IPS-15b (cell line): Measurements from ENCODE around the gene MBD1.
"Not testable (repeated sequence)": the region's sequence is repeated elsewhere in the genome, so short reads cannot be mapped to it uniquely, and the experiment has no call there.

Source experiments
- H3K27me3 ChIP-seq: one replicate; pipeline ENCODE4 v1.6.1; 2013; ENCODE audit warnings: low read length; ENCODE audit not compliant: control insufficient read depth, insufficient read depth
- H3K36me3 ChIP-seq: one replicate; pipeline ENCODE4 v1.6.1; 2013; ENCODE audit warnings: low read length; ENCODE audit not compliant: control insufficient read depth, insufficient read depth
- H3K4me1 ChIP-seq: one replicate; pipeline ENCODE4 v1.6.1; 2013; ENCODE audit warnings: mild to moderate bottlenecking, low read length; ENCODE audit not compliant: control insufficient read depth, insufficient read depth
- H3K4me3 ChIP-seq: one replicate; pipeline ENCODE4 v1.5.1; 2013; ENCODE audit warnings: low read depth, low read length
- H3K9ac ChIP-seq: one replicate; pipeline ENCODE4 v1.6.1; 2013; ENCODE audit warnings: low read depth, mild to moderate bottlenecking, low read length
- H3K9me3 ChIP-seq: one replicate; pipeline ENCODE4 v1.6.1; 2013; ENCODE audit warnings: mild to moderate bottlenecking, low read length; ENCODE audit not compliant: control insufficient read depth, insufficient read depth

MBD1 gene

GRCh38 chr18:50308851-50309250, 27.5 kb upstream of the MBD1 start:
- H3K27me3 ChIP-seq: peaks cover 36% of the 10 kb centered on the region
- H3K9ac ChIP-seq, H3K9me3 ChIP-seq, H3K4me1 ChIP-seq, H3K4me3 ChIP-seq, H3K36me3 ChIP-seq: not testable (repeated sequence)

DNA sequence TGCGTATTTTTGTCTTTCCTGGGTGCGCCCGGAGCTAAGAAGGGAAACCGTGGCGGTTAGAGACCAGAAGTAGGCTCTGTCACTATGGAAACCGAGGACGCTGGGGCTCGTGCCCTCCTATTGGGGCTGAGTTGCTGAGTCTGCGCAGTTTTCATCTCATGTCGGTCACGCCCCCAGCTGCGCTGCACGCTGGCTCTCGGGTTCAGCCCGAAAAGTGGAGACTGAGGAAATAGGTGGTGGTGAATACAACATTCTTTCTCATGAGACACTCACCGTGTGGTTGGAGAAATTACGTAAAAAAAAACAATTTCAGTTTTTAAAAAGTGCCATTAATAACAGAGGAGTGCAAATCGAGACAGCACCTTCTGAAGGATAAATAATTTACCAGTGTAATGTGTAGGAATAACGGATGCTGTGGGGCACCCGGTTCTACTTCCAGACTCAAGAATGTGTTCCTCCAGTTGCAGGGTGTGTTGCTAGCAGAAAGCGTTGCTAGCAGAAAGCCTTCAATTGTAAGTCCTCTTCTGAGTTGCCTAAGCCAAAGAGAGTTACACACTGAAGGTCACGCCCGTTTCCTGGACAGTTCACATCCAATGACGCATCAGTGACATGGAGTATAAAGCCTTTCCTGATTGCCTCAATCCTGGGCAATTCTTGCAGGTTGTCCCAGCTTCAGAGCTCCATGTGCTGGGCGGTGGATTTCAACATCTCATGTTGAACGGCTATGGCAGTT, 26.6 kb upstream of the MBD1 start:
- Histone ChIP-seq H3K4me1 (peaks cover 7% of the 10 kb centered on the region), H3K27me3 (peaks cover 37% of the 10 kb centered on the region), H3K36me3 (no peaks in the 10 kb centered on the region), H3K4me3 (peak overlapping the region; percentile 63), H3K9ac (no peak overlapping the region), H3K9me3 (no peaks in the 10 kb centered on the region)

GRCh38 chr18:50307400-50307737, 26.0 kb upstream of the MBD1 start:
- H3K27me3 ChIP-seq: peaks cover 39% of the 10 kb centered on the region
- H3K4me3 ChIP-seq: peak overlapping the region; percentile 63
- H3K9ac ChIP-seq: no peak overlapping the region
- no peaks in the 10 kb centered on the region for H3K9me3 ChIP-seq
- H3K4me1 ChIP-seq: peaks cover 7% of the 10 kb centered on the region
- no peaks in the 10 kb centered on the region for H3K36me3 ChIP-seq

DNA sequence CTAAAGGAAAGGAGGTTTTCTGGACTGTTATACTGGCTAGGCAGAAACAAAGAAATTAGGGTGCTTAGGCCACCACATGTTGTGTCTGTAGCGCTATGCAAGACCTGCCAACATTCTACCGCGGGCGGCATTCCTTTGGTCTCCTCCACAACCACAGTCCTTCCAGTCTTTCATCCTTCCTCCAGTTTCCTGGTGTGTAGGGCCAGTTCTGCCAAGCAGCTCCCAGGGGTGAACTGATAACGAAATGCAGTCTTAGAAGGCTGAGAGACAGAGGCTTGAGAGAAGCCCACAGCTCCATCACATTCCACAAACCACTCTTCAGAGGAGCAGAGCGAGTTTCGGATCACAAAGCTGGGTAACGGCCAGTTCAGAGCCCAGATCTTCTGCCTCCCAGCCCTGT, 25.6 kb upstream of the MBD1 start:
- Histone ChIP-seq H3K9ac (no peak overlapping the region), H3K4me1 (peaks cover 7% of the 10 kb centered on the region), H3K36me3 (no peaks in the 10 kb centered on the region), H3K4me3 (peak overlapping the region; percentile 63), H3K27me3 (peaks cover 41% of the 10 kb centered on the region), H3K9me3 (no peaks in the 10 kb centered on the region)

- no peaks in the 10 kb centered on the region for H3K36me3 ChIP-seq
- H3K27me3 ChIP-seq: peaks cover 32% of the 10 kb centered on the region
- no peaks in the 10 kb centered on the region for H3K4me1 ChIP-seq
- H3K9ac ChIP-seq: no peak overlapping the region
- no peaks in the 10 kb centered on the region for H3K9me3 ChIP-seq
- H3K4me3 ChIP-seq: no peak overlapping the region
Observed at GRCh38 chr18:50301074-50301473, 19.8 kb upstream of the MBD1 start.

DNA sequence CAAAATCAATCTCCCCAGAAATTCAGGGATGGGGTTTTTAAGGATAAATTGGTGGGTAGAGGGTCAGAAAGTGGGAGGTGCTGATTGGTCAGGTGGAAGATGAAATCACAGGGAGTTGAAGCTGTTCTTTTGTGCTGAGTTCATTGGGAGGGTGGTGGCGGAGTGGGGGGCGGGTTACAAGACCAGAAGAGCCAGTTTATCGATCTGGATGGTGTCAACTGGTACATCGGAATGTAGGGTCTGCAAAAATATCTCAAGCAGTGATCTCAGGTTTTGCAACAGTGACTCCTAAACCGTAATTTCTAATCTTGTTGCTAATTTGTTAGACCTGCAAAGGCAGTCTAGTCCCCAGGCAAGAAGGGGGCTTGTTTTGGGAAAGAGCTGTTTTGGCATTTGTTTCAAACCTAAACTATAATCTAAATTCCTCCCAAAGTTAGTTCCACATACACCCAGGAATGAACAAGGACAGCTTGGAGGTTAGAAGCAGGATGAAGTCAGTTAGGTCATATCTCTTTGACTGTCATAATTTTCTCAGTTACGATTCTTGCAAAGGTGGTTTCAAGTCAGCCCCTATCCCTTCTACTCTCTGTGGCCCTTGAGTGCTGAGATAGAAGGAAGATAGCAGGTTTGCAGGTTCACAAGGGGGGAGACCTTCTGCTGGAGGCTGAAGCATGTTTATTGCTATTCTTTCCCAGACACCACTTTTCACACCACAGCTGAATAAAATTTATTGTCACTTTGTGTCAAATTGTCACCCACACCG, 18.5 kb upstream of the MBD1 start:
- Histone ChIP-seq H3K9ac (no peak overlapping the region), H3K4me3 (no peak overlapping the region), H3K27me3 (peaks cover 41% of the 10 kb centered on the region), H3K9me3 (no peaks in the 10 kb centered on the region), H3K4me1 (no peaks in the 10 kb centered on the region), H3K36me3 (no peaks in the 10 kb centered on the region)

GRCh38 chr18:50298443-50299284, 17.3 kb upstream of the MBD1 start:
- peak overlapping the region; percentile 69 for H3K4me3 ChIP-seq
- H3K9ac ChIP-seq: no peak overlapping the region
- H3K4me1 ChIP-seq: no peaks in the 10 kb centered on the region
- H3K9me3 ChIP-seq: no peaks in the 10 kb centered on the region
- no peaks in the 10 kb centered on the region for H3K36me3 ChIP-seq
- H3K27me3 ChIP-seq: peaks cover 41% of the 10 kb centered on the region

DNA sequence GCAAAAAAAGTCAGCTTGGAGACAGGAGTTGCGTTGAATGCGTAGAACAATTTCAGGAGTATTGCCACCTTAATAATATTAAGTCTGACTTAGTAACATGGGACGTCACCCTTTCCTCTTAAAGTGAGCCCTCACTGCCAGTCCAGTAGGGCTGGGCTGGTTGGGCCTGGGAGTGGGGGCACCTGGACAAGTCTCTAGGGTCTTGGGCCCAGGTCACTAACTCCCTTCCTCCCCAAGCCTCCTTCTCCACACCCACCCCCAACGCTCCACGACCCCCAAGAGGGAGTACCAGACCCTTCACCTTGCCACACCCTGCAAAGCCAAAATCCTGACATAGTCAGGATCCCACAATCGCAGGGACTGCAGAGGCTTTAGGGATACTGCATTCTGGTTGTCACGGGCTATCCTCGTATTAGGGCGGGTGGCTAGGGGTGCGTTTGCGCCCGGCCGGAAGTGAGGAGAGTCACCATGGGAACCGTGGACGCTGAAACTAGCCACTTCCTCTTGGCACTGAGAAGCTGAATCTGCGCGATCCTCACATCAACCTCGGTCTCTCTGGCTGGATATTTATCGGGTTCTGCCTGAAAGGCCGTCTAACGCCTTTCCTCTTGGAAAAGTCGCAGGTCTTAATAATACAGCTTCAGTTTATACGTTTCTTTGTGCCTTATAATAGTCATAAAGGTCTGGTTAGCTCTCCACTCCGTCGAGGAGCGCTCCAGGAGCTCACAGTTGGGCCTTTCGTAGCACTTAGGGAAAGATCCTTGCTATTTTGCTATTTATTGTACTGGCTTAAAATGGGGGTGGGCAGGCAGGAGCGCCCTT, 16.5 kb upstream of the MBD1 start:
- H3K27me3 ChIP-seq: peaks cover 40% of the 10 kb centered on the region
- peak overlapping the region; percentile 69 for H3K4me3 ChIP-seq
- H3K9ac ChIP-seq: no peak overlapping the region
- H3K4me1 ChIP-seq: no peaks in the 10 kb centered on the region
- no peaks in the 10 kb centered on the region for H3K9me3 ChIP-seq
- H3K36me3 ChIP-seq: no peaks in the 10 kb centered on the region

DNA sequence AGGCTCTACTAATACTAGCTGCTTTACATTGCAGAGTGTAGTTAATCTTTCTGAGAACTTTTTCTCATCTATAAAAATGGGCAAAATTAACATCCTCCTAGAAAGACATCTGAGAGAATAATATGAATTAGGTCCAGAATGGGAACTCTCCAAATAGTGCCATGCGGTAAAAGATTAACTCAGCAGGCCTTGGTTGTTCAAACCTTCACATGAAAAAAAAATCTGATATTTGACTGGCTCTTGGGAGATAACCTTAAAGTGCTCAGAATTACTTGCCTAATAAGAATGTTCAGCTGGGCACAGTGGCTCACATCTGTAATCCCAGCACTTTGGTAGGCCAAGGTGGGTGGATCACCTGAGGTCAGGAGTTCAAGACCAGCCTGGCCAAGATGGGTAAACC, 11.7 kb upstream of the MBD1 start:
- H3K9me3 ChIP-seq: no peaks in the 10 kb centered on the region
- no peaks in the 10 kb centered on the region for H3K36me3 ChIP-seq

DNA sequence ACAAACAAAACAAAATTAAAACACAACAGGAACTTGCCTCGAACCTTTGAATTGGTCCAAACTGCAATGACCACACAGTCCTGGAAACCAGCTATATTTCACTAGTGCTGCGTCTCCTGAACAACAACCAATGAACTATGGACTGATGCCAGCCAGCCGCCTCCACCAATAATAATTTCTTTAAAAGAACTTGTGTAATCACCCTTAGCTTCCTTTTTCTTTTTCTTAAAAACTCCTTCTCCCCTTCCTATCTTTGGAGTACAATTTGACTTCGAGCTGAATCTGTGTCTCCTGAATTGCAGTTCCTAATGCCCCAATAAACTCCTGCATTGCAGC, 7.8 kb upstream of the MBD1 start:
- Histone ChIP-seq H3K9ac (no peak overlapping the region), H3K4me3 (no peak overlapping the region), H3K36me3 (peaks cover 15% of the 10 kb centered on the region), H3K4me1 (no peaks in the 10 kb centered on the region), H3K9me3 (no peaks in the 10 kb centered on the region), H3K27me3 (no peaks in the 10 kb centered on the region)

More for the DNA sequence above, 11.7 kb upstream of the MBD1 start:
- Histone ChIP-seq H3K9ac (no peak overlapping the region), H3K4me1 (no peaks in the 10 kb centered on the region), H3K27me3 (peaks cover 13% of the 10 kb centered on the region), H3K4me3 (no peak overlapping the region)

- H3K9me3 ChIP-seq, H3K9ac ChIP-seq, H3K4me1 ChIP-seq, H3K27me3 ChIP-seq: not testable (repeated sequence)
- H3K36me3 ChIP-seq: peaks cover 20% of the 10 kb centered on the region
- peak overlapping the region; percentile 84 for H3K4me3 ChIP-seq
Observed at GRCh38 chr18:50288348-50289107, 7.2 kb upstream of the MBD1 start.
